Astrocyte (in vitro differentiated cells and primary cell): ENCODE data around the gene GPR62. TPM values are rescaled to one million over a fixed set of nuclear protein-coding genes. Genes with fewer than 3 reads are reported as not detected.
A peak's percentile ranks its signal among the peaks of the same experiment; 100 is the strongest.

Experiments used
- DNase-seq: peaks from one replicate; pipeline ENCODE4 v3.0.0-alpha.2; 2010; ENCODE audit warnings: low read depth
- FAIRE-seq: peaks from 2 replicates; lab custom pipeline; 2011; peaks lifted over from hg19 to GRCh38; lab: Jason Lieb, UNC
- H2AFZ ChIP-seq: 2 replicates; pipeline ENCODE4 v1.6.0; 2012; ENCODE audit warnings: low read depth, low read length, inconsistent platforms
- H3K27ac ChIP-seq: 2 replicates; pipeline ENCODE4 v1.5.1; 2011; ENCODE audit warnings: low read depth, low read length, inconsistent platforms
- H3K27me3 ChIP-seq: 2 replicates; pipeline ENCODE4 v1.6.0; 2011; ENCODE audit warnings: low read length, inconsistent platforms; ENCODE audit not compliant: insufficient read depth
- H3K36me3 ChIP-seq: 2 replicates; pipeline ENCODE4 v1.5.1; 2011; ENCODE audit warnings: low read length, inconsistent platforms; ENCODE audit not compliant: insufficient read depth
- H3K4me1 ChIP-seq: 2 replicates; pipeline ENCODE4 v1.5.1; 2011; ENCODE audit warnings: low read length, inconsistent platforms; ENCODE audit not compliant: insufficient read depth
- H3K4me2 ChIP-seq: 2 replicates; pipeline ENCODE4 v1.6.0; 2012; ENCODE audit warnings: low read length, inconsistent platforms
- H3K4me3 ChIP-seq: 2 replicates; pipeline ENCODE4 v1.5.1; 2011; ENCODE audit warnings: low read depth, mild to moderate bottlenecking, low read length, inconsistent platforms; ENCODE audit not compliant: insufficient read depth
- H3K79me2 ChIP-seq: 2 replicates; pipeline ENCODE4 v1.6.0; 2012; ENCODE audit warnings: mild to moderate bottlenecking, low read length, inconsistent platforms; ENCODE audit not compliant: insufficient read depth
- H3K9ac ChIP-seq: 2 replicates; pipeline ENCODE4 v1.6.0; 2012; ENCODE audit warnings: mild to moderate bottlenecking, low read length, inconsistent platforms
- H3K9me3 ChIP-seq: 2 replicates; pipeline ENCODE4 v1.5.1; 2012; ENCODE audit warnings: low read depth, mild to moderate bottlenecking, low read length, inconsistent platforms; ENCODE audit not compliant: insufficient read depth
- H4K20me1 ChIP-seq: 2 replicates; pipeline ENCODE4 v1.6.0; 2012; ENCODE audit warnings: low read length, inconsistent platforms; ENCODE audit not compliant: insufficient read depth
- H3K27ac Mint-ChIP-seq: one replicate; pipeline ENCODE4 v1.8.0; 2021; ENCODE audit warnings: mild to moderate bottlenecking, mixed read lengths; ENCODE audit not compliant: unreplicated experiment
- H3K27me3 Mint-ChIP-seq: one replicate; pipeline ENCODE4 v1.8.0; 2021; ENCODE audit warnings: low read depth, mixed read lengths; ENCODE audit not compliant: unreplicated experiment
- H3K36me3 Mint-ChIP-seq: one replicate; pipeline ENCODE4 v1.8.0; 2021; ENCODE audit warnings: low read depth, mixed read lengths; ENCODE audit not compliant: unreplicated experiment
- H3K4me1 Mint-ChIP-seq: one replicate; pipeline ENCODE4 v1.8.0; 2021; ENCODE audit warnings: low read depth, mixed read lengths; ENCODE audit not compliant: unreplicated experiment
- H3K4me3 Mint-ChIP-seq: one replicate; pipeline ENCODE4 v1.8.0; 2021; ENCODE audit warnings: mild to moderate bottlenecking, moderate library complexity, mixed read lengths; ENCODE audit not compliant: unreplicated experiment
- H3K9me3 Mint-ChIP-seq: one replicate; pipeline ENCODE4 v1.8.0; 2021; ENCODE audit warnings: mild to moderate bottlenecking, mixed read lengths; ENCODE audit not compliant: unreplicated experiment
- EZH2 ChIP-seq: IDR thresholded peaks from 2 replicates; pipeline ENCODE4 v1.6.1; 2012; ENCODE audit warnings: mild to moderate bottlenecking, low read length, inconsistent platforms; ENCODE audit not compliant: insufficient read depth
- total RNA-seq: library from RNA; stranded (reverse); gene quantifications from 2 replicates; pipeline ENCODE4 v1.2.1, GENCODE V29; 2021
- TF ChIP-seq, protein P1 (sequence below): IDR thresholded peaks from 2 replicates; pipeline ENCODE4 v1.5.1; 2011; ENCODE audit warnings: low read depth, mild to moderate bottlenecking, inconsistent platforms, low read length, moderate library complexity; ENCODE audit not compliant: insufficient read depth

The GPR62 gene
- total RNA-seq, 1 donor from 2014 or later: not detected

DNA sequence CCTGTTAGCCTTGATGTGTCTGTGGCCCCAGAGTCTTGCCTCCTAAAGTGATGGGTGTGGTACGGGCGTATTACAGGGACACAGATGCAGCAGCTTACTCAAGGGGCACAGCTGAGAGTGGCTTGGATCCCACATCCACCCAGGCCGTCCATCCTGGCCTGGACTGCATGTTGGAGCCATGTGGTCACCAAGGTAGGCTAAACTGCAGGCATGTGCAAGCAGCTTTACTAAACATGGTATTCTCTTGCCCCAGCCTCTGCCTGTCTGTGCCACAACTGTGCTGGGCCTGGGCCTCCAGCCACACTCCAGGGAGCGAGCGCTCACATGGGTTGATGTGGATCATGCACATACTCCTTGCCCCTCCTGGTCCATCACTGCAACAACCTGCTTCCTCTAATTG lies 6.1 kb upstream of the GPR62 start:
- H3K4me3 Mint-ChIP-seq: no peak overlapping the region
- H3K36me3 ChIP-seq: no peaks in the 10 kb centered on the region
- H4K20me1 ChIP-seq: no peaks in the 10 kb centered on the region
- no peak overlapping the region for H3K4me2 ChIP-seq
- H3K27ac Mint-ChIP-seq: no peak overlapping the region
- H3K79me2 ChIP-seq: no peaks in the 10 kb centered on the region
- peaks cover 2% of the 10 kb centered on the region for H3K27me3 ChIP-seq
- no peak overlapping the region for H3K27ac ChIP-seq
- peaks cover 63% of the 10 kb centered on the region for H3K27me3 Mint-ChIP-seq
- no peak overlapping the region for H3K9ac ChIP-seq
- no peak overlapping the region for H3K4me3 ChIP-seq
- H2AFZ ChIP-seq: no peak overlapping the region
- no peaks in the 10 kb centered on the region for H3K9me3 ChIP-seq
- no peak for FAIRE-seq
- peaks cover 6% of the 10 kb centered on the region for H3K4me1 ChIP-seq
- H3K4me1 Mint-ChIP-seq: no peaks in the 10 kb centered on the region
- DNase-seq: no peak
- peaks cover 8% of the 10 kb centered on the region for H3K9me3 Mint-ChIP-seq
- TF ChIP-seq EZH2: no peak
- TF ChIP-seq, protein P1, sequence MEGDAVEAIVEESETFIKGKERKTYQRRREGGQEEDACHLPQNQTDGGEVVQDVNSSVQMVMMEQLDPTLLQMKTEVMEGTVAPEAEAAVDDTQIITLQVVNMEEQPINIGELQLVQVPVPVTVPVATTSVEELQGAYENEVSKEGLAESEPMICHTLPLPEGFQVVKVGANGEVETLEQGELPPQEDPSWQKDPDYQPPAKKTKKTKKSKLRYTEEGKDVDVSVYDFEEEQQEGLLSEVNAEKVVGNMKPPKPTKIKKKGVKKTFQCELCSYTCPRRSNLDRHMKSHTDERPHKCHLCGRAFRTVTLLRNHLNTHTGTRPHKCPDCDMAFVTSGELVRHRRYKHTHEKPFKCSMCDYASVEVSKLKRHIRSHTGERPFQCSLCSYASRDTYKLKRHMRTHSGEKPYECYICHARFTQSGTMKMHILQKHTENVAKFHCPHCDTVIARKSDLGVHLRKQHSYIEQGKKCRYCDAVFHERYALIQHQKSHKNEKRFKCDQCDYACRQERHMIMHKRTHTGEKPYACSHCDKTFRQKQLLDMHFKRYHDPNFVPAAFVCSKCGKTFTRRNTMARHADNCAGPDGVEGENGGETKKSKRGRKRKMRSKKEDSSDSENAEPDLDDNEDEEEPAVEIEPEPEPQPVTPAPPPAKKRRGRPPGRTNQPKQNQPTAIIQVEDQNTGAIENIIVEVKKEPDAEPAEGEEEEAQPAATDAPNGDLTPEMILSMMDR: no peak
- peaks cover 13% of the 10 kb centered on the region for H3K36me3 Mint-ChIP-seq

DNA sequence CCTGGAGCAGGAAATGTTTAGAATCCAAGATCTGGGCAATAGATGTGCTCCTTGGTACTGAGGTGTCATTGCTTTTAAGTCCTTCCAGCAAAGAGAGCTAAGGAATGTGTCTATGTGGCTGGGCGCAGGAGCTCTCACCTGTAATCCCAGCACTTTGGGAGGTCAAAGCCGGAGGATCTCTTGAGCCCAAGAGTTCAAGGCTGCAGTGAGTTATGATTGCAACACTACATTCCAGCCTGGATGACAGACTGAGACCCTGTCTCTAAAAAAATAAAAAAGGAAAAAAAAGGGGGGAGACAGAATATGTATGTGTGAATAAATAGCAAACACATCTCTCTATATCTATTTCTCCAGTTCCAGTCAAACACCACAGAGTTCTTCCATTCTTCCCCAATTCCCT lies 4.3 kb upstream of the GPR62 start:
- no peak for FAIRE-seq

DNA sequence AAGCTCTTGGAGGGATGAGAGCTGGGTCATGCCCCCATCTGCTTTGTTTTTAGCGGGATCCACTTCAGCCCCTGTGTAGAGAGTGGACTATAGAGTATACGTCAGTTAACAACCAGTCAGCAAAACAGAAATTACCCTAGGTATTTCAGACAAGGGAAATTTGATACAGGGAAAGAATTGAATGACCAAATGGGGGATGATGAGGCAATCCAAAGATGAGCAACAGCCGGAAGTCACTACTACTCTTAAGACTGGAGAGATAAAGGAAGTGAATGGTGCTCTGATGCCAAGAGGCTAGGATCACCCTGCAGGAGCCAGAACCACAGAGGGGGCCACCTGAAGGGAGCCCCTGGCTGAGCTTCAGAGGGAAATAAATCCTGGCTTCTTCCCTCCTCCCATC lies 1.7 kb upstream of the GPR62 start:
- peaks cover 5% of the 10 kb centered on the region for H3K9me3 Mint-ChIP-seq
- no peak overlapping the region for H3K27ac Mint-ChIP-seq
- peaks cover 16% of the 10 kb centered on the region for H4K20me1 ChIP-seq
- peak; percentile 34 for FAIRE-seq
- no peak overlapping the region for H3K4me3 ChIP-seq
- no peaks in the 10 kb centered on the region for H3K9me3 ChIP-seq
- H3K9ac ChIP-seq: no peak overlapping the region
- peaks cover 9% of the 10 kb centered on the region for H3K36me3 Mint-ChIP-seq
- peaks cover 9% of the 10 kb centered on the region for H3K4me1 ChIP-seq
- no peaks in the 10 kb centered on the region for H3K79me2 ChIP-seq
- TF ChIP-seq EZH2: no peak
- TF ChIP-seq, protein P1: no peak
- H3K4me2 ChIP-seq: no peak overlapping the region
- no peak overlapping the region for H3K27ac ChIP-seq
- peaks cover 9% of the 10 kb centered on the region for H3K27me3 ChIP-seq
- H3K36me3 ChIP-seq: peaks cover 4% of the 10 kb centered on the region
- H3K4me3 Mint-ChIP-seq: no peak overlapping the region
- H2AFZ ChIP-seq: no peak overlapping the region
- peaks cover 44% of the 10 kb centered on the region for H3K27me3 Mint-ChIP-seq
- DNase-seq: peak; percentile 47
- H3K4me1 Mint-ChIP-seq: no peaks in the 10 kb centered on the region

More for the DNA sequence above, 4.3 kb upstream of the GPR62 start:
- H3K27ac ChIP-seq: no peak overlapping the region
- H3K36me3 ChIP-seq: no peaks in the 10 kb centered on the region
- no peak overlapping the region for H3K4me3 ChIP-seq
- peaks cover 9% of the 10 kb centered on the region for H3K27me3 ChIP-seq
- H3K79me2 ChIP-seq: no peaks in the 10 kb centered on the region
- H3K4me1 Mint-ChIP-seq: no peaks in the 10 kb centered on the region
- peaks cover 63% of the 10 kb centered on the region for H3K27me3 Mint-ChIP-seq
- no peaks in the 10 kb centered on the region for H3K9me3 ChIP-seq
- peaks cover 4% of the 10 kb centered on the region for H4K20me1 ChIP-seq
- TF ChIP-seq, protein P1: no peak
- H3K27ac Mint-ChIP-seq: no peak overlapping the region
- H3K4me3 Mint-ChIP-seq: no peak overlapping the region
- H3K4me2 ChIP-seq: no peak overlapping the region
- DNase-seq: no peak
- H3K9me3 Mint-ChIP-seq: peaks cover 7% of the 10 kb centered on the region
- no peak overlapping the region for H2AFZ ChIP-seq
- no peak overlapping the region for H3K9ac ChIP-seq
- peaks cover 14% of the 10 kb centered on the region for H3K36me3 Mint-ChIP-seq
- peaks cover 9% of the 10 kb centered on the region for H3K4me1 ChIP-seq
